ENCODE results near the gene DDX5. TPM values are rescaled to one million over a fixed set of nuclear protein-coding genes. Genes with fewer than 3 reads are reported as not detected.

DDX5 gene
- total and polyA plus RNA-seq, 4 donors, result 426 to 730 (median 528) TPM

DNA sequence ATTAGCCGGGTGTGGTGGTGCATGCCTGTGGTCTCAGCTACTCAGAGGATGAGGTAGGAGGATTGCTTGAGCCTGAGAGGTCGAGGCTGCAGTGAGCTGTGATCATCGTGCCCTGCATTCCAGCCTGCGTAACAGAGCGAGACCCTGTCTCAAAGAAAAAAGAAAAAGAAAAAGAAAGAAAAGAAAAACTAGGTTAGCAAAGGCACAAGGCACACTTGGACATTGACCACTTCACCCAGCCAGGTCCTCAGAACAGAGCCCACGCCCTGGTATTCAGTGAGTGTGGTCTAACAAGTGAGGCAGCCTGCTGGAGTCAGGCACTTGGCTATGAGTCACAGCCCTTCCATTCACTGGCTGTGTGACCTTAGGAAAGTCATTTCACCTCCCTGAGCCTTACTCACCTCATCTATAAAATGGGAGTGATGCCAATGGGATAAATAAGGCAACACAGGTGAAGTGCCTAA, 46.8 kb downstream of the DDX5 start:
- DNase-seq, result no peak
- H3K9me3 ChIP-seq (ENCODE audit: control insufficient read depth in 4 of 4, insufficient read depth in 3 of 4, low read length in 3 of 4), result no peaks in the 10 kb centered on the region
- H3K27me3 ChIP-seq (ENCODE audit: control insufficient read depth in 3 of 3, insufficient read depth in 3 of 3, low read length in 2 of 3), result no peaks in the 10 kb centered on the region
- H3K9ac ChIP-seq (ENCODE audit: insufficient read depth in 1 of 2, low read length in 2 of 2), result no peak overlapping the region
- TF ChIP-seq, protein P1, sequence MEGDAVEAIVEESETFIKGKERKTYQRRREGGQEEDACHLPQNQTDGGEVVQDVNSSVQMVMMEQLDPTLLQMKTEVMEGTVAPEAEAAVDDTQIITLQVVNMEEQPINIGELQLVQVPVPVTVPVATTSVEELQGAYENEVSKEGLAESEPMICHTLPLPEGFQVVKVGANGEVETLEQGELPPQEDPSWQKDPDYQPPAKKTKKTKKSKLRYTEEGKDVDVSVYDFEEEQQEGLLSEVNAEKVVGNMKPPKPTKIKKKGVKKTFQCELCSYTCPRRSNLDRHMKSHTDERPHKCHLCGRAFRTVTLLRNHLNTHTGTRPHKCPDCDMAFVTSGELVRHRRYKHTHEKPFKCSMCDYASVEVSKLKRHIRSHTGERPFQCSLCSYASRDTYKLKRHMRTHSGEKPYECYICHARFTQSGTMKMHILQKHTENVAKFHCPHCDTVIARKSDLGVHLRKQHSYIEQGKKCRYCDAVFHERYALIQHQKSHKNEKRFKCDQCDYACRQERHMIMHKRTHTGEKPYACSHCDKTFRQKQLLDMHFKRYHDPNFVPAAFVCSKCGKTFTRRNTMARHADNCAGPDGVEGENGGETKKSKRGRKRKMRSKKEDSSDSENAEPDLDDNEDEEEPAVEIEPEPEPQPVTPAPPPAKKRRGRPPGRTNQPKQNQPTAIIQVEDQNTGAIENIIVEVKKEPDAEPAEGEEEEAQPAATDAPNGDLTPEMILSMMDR (IDR thresholded peaks at IDR 0.05; ENCODE audit: control extremely low read depth, extremely low read depth), result no peak
- no peaks in the 10 kb centered on the region for H3K36me3 ChIP-seq (ENCODE audit: control insufficient read depth in 4 of 4, insufficient read depth in 4 of 4, low read length in 4 of 4)
- WGBS, 2 donors, result 81 to 94% methylated on average over 6 of the region's 6 CpGs
- H3K4me1 ChIP-seq (ENCODE audit: control insufficient read depth in 5 of 5, insufficient read depth in 5 of 5, low read length in 5 of 5), result no peaks in the 10 kb centered on the region
- H3K4me3 ChIP-seq, result no peak overlapping the region
- no peak overlapping the region for H3K27ac ChIP-seq (ENCODE audit: low read depth in 1 of 2, low read length in 1 of 2)
- no peak for ATAC-seq (ENCODE audit: insufficient read depth, low FRiP score)

DNA sequence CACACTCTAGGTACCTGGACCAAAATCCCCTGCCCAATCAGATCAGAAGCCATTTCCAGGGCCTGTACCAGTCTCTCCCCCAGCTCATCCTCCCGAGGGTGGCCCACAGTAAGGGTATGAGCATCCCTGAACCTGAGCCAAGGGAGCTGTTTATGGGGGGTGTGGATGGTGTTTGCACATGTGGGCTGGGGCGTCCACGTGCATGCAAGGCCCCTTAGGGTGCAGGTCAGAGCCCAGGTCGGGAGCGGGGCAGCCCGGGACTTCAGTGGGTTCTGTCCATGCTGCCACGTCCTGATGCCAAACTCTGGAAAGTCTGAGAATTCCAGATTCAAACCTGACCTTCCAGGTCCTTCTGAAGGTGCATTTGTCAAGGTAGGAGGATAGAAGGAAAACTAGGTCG, 47.3 kb downstream of the DDX5 start:
- H3K4me1 ChIP-seq (ENCODE audit: control insufficient read depth in 5 of 5, insufficient read depth in 5 of 5, low read length in 5 of 5), result no peaks in the 10 kb centered on the region
- H3K9ac ChIP-seq (ENCODE audit: insufficient read depth in 1 of 2, low read length in 2 of 2), result no peak overlapping the region
- TF ChIP-seq, protein P1 (IDR thresholded peaks at IDR 0.05; ENCODE audit: control extremely low read depth, extremely low read depth), result no peak
- no peak overlapping the region for H3K27ac ChIP-seq (ENCODE audit: low read depth in 1 of 2, low read length in 1 of 2)
- H3K4me3 ChIP-seq, result no peak overlapping the region
- H3K36me3 ChIP-seq (ENCODE audit: control insufficient read depth in 4 of 4, insufficient read depth in 4 of 4, low read length in 4 of 4), result no peaks in the 10 kb centered on the region
- H3K27me3 ChIP-seq (ENCODE audit: control insufficient read depth in 3 of 3, insufficient read depth in 3 of 3, low read length in 2 of 3), result no peaks in the 10 kb centered on the region
- no peak for DNase-seq
- no peaks in the 10 kb centered on the region for H3K9me3 ChIP-seq (ENCODE audit: control insufficient read depth in 4 of 4, insufficient read depth in 3 of 4, low read length in 3 of 4)
- 90 to 93% methylated on average over 8 of the region's 8 CpGs for WGBS, 2 donors
- no peak for ATAC-seq (ENCODE audit: insufficient read depth, low FRiP score)

DNA sequence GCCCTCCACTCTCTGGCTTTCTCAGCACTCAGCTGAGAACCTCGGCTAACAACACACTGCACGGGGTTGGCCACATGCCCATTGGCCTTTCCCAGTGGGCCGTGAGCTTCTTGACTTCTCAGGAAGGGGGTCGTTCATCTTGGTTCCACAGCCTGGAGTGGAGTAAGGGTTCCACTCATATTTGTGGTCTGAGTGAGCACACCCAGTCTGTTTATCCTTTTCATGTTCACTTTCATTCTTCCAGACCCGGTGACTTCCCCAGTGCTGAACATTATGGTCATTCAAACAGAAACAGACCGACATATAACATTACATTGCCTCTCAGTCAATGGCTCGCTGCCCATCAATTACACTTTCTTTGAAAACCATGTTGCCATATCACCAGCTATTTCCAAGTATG, 48.9 kb downstream of the DDX5 start:
- Histone ChIP-seq H3K27me3 (ENCODE audit: control insufficient read depth in 3 of 3, insufficient read depth in 3 of 3, low read length in 2 of 3) (no peaks in the 10 kb centered on the region), H3K27ac (ENCODE audit: low read depth in 1 of 2, low read length in 1 of 2) (no peak overlapping the region), H3K4me1 (ENCODE audit: control insufficient read depth in 5 of 5, insufficient read depth in 5 of 5, low read length in 5 of 5) (no peaks in the 10 kb centered on the region), H3K36me3 (ENCODE audit: control insufficient read depth in 4 of 4, insufficient read depth in 4 of 4, low read length in 4 of 4) (no peaks in the 10 kb centered on the region), H3K9me3 (ENCODE audit: control insufficient read depth in 4 of 4, insufficient read depth in 3 of 4, low read length in 3 of 4) (no peaks in the 10 kb centered on the region), H3K9ac (ENCODE audit: insufficient read depth in 1 of 2, low read length in 2 of 2) (no peak overlapping the region), H3K4me3 (no peak overlapping the region)
- TF ChIP-seq, protein P1 (IDR thresholded peaks at IDR 0.05; ENCODE audit: control extremely low read depth, extremely low read depth), result no peak
- no peak for ATAC-seq (ENCODE audit: insufficient read depth, low FRiP score)
- DNase-seq, result no peak
- WGBS, 2 donors, result 58 to 64% methylated on average over 7 of the region's 7 CpGs

All from lung (tissue), 12 donors.